ENCODE results near the gene RHOG.
"Not testable (repeated sequence)": the region's sequence is repeated elsewhere in the genome, so short reads cannot be mapped to it uniquely, and the experiment has no call there.

Gene RHOG

DNA sequence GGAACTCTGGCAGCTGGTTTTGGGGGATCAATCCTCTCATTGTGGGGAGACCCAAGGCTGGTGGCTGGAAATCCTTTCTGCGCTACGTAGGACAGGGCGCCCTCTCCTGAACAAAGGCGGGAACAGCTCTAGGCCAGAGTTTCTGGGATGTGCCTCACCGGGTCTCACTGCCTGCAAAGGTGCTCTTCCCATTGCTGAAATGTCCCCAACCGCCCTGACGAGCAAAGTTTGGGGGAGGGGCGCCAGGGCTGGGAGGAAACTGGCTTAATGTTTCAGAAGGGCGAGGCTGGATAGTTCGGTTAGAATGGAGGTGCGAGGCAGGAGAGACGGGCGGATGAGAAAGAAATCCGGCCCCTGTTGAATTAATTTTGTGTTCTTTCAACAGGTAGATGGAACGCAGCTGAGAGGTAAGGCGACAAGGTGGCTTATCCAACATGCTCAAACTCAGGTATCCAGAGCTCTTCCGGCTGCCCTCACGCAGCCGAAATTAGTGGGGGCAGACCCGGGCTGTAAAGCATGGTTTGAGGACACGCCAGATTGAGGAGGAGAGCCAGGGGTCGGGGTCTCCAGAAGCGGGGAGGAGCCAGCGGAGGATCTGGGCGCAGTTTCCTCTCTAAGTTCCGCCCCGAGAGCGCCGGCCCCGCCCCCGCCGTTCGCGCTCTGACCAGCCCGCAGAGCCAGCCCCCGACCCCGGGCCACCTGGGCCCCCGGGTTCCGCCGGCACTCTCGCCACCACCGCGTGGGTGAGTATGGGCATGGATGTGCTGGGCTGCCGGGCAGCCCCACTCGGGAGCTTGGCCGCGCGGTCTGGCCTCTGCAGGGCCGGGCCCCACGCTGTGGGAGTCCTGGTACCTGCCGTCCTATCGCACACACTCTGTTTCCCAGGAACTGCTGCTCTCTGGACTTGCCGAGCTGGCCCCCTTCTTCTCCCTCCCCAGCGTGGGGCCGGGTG, 32.6 kb downstream of the RHOG start, which contains the start of gene PGAP2:
TSS of gene PGAP2 (plus strand) at position 652 of the 952 bp plus-strand sequence. CDS start 2,700 bp downstream, outside the sequence.
- peak; percentile 47 for DNase-seq

DNA sequence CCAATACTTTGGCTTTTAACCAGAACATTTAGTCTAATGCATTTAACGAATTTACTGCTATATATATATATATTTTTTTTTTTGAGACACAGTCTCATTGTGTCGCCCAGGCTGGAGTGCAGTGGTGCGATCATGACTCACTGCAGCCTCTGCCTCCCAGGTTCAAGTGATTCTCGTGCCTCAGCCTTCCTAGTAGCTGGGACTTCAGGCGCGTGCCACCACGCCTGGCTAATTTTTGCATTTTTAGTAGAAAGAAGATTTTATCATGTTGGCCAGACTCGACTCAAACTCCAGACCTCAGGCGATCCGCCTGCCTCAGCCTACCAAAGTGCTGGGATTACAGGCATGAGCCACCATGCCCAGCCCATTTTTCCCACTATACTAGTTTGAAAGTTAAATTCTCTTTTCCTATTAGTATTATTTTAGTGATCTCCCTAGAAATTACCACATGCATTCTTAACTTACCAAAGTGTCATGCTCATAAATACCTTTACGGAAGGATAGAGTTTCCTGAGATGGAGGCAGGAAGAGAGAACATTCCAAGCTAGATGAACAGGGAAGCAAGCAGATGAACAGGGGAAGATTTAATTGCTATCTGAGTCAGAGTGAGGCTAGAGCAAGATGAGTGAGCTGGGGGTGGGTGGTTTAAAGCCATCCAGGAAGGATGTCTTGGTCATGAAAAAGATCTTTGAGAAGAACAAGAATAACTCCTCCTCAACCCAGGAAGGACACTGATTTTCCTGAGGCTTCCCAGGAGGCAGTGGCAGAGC, 36.8 kb downstream of the RHOG start:
- no peak for DNase-seq

DNA sequence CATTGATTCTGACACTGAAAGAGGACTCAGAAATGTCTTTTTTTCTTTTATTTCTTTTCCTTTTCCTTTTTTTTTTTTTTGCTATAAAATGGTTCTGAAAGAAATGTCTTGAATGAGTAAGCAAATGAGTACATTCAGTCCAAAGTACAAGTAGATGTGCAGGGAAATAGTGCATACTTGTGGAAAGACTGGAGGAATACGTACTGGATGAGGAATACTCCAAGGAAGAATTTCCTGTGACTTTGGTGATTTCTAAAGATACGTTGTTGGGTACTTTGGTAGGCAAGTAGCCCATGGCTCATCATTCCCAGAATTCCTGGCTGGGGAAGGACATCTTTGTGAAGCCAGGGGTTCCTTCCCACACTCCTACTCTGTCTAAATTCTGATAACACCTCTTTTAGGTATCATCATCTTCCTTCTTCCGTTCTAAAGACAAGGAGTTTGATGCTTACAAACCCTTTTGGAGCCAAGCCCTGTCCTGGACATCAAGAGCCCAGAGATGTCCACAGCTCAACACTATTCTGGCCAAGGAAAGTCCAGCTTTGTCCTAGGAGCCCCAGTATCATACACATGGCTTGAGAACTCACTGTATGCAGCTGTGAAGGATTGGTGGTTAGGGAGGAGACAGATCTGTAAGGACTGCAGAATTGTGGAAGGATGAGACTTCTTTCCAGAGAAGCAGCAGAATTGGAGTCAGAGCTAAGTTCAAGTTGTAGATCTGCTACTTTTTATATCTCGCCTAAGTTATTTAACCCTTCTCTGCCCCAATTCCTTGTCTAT, 38.6 kb downstream of the RHOG start:
- no peak for DNase-seq

DNA sequence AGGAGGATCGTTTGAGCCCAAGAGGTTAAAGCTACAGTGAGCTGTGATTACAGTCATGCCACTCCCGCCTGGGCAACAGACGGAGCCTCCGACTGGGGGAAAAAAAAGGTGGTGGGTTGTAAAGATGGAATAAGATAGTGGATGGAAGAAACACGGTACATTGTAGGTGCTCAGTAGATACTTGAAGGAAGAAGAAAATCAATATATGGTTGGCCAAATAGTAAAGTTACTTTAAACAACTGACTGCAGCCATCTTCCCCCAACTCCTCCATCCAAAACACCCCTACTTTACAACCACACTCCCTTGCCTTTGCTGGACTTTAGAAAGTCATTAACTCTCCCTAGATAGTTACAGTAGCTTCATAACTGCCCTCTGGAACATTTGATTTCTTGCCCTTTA, 40.9 kb downstream of the RHOG start:
- no peak for DNase-seq

DNA sequence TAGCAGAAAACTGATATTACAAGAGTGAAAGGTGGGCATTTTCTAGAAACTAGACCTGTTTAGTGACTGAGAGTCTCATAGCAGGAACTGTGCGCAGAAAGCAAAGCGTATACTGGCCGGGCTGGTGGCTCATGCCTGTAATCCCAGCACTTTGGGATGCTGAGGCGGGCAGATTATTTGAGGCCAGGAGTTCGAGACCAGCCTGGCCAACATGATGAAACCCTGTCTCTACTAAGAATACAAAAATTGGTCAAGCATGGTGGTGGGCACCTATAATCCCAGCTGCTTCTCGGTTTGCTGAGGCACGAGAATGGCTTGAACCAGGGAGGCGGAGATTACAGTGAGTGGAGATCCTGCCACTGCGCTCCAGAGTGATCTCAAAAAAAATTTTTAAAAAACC, 41.6 kb downstream of the RHOG start:
- DNase-seq: no peak

DNA sequence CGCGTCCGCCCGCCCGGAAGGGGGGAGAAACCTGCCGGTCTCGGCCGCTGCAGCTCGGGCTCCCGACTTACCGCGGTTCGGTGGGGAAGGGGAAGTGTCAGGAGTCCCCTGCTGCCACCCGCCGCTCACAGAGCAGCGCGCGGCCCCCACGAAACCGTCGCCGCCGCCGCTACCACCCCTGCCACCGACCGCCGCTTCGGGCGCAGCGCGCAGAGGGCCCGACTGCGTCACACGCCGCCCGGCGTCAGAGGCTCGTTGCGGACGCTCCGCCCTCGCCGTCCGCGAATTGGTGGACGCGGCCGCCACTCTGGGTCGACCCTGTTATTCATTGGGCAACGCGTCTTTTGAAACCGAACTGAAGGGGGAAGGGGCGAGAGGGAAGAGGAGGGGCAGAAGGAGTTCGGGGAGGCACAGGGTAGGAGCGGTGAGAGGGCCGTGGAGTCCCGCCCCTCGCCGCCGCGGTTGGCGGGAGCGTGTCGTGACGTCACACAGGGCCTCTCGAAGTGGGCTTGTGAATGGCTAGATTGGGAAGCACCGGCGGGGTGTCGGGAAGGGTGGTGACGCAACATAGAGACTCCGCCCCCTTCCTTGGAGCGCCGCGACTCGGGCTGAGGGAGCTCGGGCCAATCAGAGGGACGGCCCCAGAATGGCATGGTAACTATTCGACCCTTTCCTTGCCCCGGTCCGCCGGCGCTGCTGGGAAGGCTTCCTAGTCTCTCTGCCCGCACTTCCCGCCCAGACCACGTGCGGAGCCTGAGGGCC, 43.2 kb downstream of the RHOG start, which contains the start of gene NUP98:
TSS of gene NUP98 (minus strand) at position 226 of the 762 bp plus-strand sequence. CDS start 15,437 bp downstream, outside the sequence.
- peak; percentile 100 for DNase-seq

DNA sequence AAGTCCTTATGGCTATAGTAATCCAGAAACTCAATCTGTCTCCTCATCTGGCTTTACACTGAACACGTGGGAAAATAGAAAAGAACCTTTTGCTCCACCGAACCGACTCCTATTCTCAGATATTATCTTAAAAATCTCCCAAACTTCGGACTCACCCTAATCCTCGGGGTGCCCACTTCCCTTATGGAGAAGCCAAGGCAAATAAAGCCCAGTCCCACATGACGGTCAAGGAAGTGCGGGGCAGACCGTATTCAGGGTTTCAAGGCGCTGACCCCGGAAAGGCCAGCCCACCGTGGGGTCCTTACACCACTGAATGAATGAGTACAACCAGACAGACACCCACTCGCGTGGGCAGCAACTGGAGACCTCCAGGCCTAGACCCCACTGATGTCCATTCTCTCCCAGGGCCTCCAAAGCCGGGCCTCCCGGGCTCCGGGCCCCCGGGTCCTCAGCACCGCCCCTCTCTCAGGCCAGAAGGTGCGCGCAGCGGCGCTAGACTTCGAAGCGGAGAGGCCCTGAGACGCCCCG, 43.9 kb downstream of the RHOG start:
- peak; percentile 47 for DNase-seq

DNA sequence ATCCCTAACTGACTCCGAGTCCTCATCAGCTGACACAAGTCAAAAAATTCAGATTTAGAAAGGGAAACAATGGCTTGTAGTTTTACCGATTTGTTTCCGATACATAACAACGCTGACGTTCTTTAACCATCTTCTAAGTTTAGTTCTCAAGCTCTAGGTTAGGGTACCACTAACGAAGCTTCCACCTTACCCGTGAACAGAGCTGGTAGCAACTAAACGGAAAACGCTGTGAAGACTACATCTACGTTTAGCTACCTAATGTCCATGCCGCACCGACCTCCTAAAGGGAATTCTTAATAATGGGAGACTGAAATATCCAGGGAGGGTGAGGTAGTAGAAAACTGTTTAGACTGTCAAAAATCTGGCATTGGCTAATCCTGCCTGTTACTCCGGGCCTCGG, 44.4 kb downstream of the RHOG start:
- DNase-seq: no peak

DNA sequence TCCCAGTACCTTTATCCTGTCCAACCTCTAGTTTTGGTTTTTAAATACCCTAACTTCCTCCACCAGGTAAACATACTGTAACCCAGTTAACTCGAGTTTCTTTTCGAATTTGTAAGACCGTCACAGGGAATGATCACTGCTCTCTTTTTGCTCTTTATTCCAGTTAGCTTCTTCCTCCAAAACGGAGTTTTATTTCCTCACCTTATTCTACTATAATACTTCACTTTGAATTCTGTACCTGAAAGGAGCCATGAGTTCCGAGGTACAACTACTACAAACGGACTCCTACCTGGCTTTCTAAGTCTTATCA, 44.8 kb downstream of the RHOG start:
- no peak for DNase-seq

DNA sequence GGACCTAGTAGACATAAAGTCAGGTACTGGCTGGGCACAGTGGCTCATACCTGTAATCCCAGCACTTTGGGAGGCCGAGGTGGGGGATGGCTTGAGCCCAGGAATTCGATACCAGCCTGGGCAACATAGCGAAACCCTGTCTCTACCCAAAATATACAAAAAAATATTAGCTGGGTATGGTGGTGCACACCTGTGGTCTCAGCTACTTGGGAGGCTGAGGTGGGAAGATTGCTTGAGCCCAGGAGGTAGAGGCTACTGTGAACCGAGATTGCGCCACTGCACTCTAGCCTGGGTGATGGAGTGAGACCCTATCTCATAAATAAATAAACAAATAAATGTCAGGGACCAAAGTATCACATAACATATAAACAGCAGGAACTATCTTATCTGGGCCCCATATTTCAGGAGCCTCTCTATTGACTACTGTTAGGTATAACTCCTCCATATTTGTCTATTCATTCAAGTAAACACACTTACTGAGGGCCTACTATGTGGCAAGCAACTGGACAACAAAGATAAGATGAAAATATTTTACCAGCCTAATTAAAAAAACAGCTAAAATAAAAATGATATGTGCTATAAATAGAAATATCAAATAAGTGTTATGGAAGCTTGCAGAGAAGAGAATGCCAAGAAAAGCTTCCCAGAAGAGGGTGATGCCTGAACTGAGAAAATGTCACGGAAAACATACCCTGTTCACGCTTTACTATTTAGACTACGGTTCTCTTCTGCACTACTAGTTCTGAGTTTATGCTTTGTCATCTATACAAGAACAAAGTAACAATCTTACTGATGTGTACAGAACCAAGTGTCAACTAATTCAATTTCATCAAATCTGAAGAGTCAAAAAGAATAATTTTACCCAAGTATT, 45.4 kb downstream of the RHOG start:
- no peak for DNase-seq

DNA sequence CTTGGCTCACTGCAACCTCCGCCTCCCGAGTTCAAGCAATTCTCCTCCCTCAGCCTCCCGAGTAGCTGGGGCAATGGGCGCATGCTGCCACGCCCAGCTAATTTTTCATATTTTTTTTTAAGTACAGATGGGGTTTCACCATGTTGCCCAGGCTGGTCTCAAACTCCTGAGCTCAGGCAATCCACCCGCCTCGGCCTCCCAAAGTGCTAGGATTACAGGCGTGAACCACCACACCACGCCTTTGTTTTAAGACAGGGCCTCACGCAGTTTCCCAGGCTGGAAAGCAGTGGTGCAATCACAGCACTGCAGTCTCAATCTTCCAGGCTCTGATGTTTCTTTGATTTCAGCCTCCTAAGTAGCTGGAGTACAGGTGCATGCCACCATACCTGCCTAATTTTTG, 46.4 kb downstream of the RHOG start:
- not testable (repeated sequence) for DNase-seq

DNA sequence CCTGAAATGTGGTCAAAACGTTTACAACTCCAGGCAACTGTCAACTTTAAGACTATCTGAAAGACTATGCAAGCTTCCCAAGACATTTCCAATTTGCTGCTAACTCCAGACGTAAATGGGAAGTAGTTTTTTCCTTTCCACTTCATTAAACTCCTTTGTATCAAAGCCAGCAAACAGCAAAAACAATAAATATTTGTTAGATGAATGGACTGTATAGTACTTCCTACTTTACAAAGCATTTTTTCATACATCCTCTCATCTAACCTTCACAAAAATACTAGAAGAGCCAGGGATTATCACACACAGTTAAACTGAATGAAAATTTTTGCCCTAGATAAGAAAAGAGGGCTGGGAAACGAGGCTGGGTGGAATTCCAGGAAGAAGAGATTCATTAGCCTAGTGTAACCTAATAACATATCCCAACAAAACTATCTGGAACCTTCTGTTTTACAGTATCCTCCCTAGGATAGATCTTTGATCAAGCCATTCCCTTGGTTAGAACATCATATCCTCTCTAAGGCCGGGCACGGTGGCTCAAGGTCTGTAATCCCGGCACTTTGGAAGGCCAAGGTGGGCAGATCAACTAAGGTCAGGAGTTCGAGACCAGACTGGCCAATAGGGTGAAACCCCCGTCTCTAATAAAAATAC, 53.9 kb downstream of the RHOG start:
- DNase-seq: no peak

DNA sequence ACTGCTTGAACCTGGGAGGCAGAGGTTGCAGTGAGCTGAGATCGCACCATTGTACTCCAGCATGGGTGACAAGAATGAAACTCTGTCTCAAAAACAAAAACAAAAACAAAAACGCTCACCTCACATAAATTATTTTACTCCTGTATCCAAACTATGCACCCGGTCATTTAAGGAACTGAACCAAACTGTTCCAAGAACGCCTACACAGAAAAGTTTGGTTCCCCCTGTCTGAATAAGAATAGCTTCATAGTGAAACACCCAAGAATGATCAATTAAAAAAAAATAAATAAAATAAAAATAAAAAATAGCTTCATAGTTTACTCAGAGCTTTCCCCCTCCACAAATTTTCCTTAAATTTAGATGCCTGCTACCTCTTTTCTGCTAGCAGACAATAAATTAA, 57.1 kb downstream of the RHOG start:
- no peak for DNase-seq

DNA sequence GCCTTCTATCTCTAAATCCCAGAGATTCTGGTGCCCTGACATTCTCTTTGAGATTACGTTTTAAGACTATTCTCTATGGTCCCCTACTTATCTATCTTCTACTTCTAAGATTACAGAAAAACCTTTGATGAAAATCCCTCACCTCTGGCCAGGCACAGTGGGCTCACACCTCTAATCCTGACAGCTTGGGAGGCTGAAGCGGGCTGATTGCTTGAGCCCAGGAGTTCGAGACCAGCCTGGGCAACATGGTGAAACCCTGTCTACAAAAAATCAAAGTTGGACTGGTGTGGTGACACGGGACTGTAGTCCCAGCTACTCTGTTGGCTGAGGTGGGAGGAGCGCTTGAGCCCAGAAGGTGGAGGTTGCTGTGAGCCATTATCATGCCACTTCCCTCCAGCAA, 57.8 kb downstream of the RHOG start:
- DNase-seq: no peak

DNA sequence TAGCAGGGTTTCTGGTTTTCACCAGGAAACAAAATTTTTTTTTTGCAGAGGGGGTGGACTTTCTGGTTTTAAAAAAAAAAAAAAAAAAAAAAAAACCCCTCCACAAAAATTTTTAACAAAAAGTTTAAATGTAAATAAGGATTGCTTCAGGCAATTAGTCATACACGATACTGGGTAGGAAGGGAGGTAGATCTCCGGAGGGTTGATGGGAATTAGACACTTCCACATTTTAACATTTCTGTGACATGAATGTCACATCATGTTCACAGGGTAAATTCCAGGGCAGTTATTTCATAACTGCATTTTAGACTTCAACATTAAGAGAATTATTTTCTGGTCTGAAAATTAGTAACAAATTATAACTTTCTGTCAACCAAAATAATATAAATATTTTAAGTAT, 59.3 kb downstream of the RHOG start:
- no peak for DNase-seq
